Panc1 (cell line): Measurements from ENCODE around the gene CACNA2D3. TPM values are rescaled to one million over a fixed set of nuclear protein-coding genes. Genes with fewer than 3 reads are reported as not detected.

Source experiments
- ATAC-seq: fragments of 200-7000 bp; cut with Tn5 transposase; 2 replicates; pipeline ENCODE4 v1.9.1; 2020; ENCODE audit warnings: mild to moderate bottlenecking, moderate library complexity
- BruUV-seq: library from RNA; stranded (reverse); fragments of 400-500 nt; replicated peaks from 2 replicates; lab custom pipeline; 2021; lab: Mats Ljungman, UMichigan
- CTCF ChIA-PET: fragments of 300-600 bp; sonication (Branson Sonifier 250); formaldehyde crosslinking; loops from one replicate; lab custom pipeline; 2022; ENCODE audit warnings: antibody characterized with exemption; lab: Charles Lee
- POLR2A ChIA-PET: fragments of 300-600 bp; sonication (Branson Sonifier 250); formaldehyde crosslinking; loops from one replicate; lab custom pipeline; 2022; ENCODE audit warnings: antibody characterized with exemption; lab: Charles Lee
- DNase-seq: peaks from one replicate; pipeline ENCODE4 v3.0.0-alpha.2; 2010; ENCODE audit warnings: low read depth, low spot score
- H3K27ac ChIP-seq: 2 replicates; pipeline ENCODE4 v1.5.1; 2011; ENCODE audit warnings: mild to moderate bottlenecking, low read length, inconsistent platforms
- H3K27me3 ChIP-seq: fragments of 200-500 bp; sonication (Bioruptor generic); 2 replicates; pipeline ENCODE4 v1.6.0; 2014; ENCODE audit warnings: low read length, inconsistent platforms; ENCODE audit not compliant: control insufficient read depth, insufficient read depth
- H3K36me3 ChIP-seq: fragments of 200-500 bp; sonication (Bioruptor generic); 2 replicates; pipeline ENCODE4 v1.5.1; 2014; ENCODE audit warnings: inconsistent platforms, mild to moderate bottlenecking, low read length, moderate library complexity; ENCODE audit not compliant: control insufficient read depth, insufficient read depth
- H3K4me1 ChIP-seq: 2 replicates; pipeline ENCODE4 v1.5.1; 2011; ENCODE audit warnings: inconsistent platforms, mild to moderate bottlenecking, low read length, moderate library complexity; ENCODE audit not compliant: control insufficient read depth, insufficient read depth
- H3K4me3 ChIP-seq, 2 experiments: 2 replicates each; pipeline ENCODE4 v1.5.1; 2011 to 2012; ENCODE audit warnings: low read depth in 2 of 2, low read length in 2 of 2, mild to moderate bottlenecking in 2 of 2, inconsistent platforms in 1 of 2, moderate library complexity in 1 of 2
- H3K9me3 ChIP-seq: fragments of 200-500 bp; sonication (Bioruptor generic); 2 replicates; pipeline ENCODE4 v1.5.1; 2014; ENCODE audit warnings: low read depth, mild to moderate bottlenecking, inconsistent platforms, low read length, moderate library complexity; ENCODE audit not compliant: control insufficient read depth, insufficient read depth
- POLR2AphosphoS5 ChIP-seq: IDR thresholded peaks from 2 replicates; pipeline ENCODE4 v1.6.1; 2012; ENCODE audit warnings: mild to moderate bottlenecking, low read depth, low read length, moderate library complexity
- SIN3A ChIP-seq: IDR thresholded peaks from 2 replicates; pipeline ENCODE4 v1.6.1; 2012; ENCODE audit warnings: low read depth, mild to moderate bottlenecking, low read length, moderate library complexity, borderline replicate concordance; ENCODE audit not compliant: insufficient read depth
- TCF7L2 ChIP-seq: IDR thresholded peaks from 2 replicates; pipeline ENCODE4 v1.6.1; 2011; ENCODE audit warnings: mild to moderate bottlenecking, low read depth, low read length, inconsistent platforms
- in situ Hi-C: cut with HindIII; loops from 2 replicates; pipeline ENCODE4 v1.10.0; 2016; ENCODE audit warnings: low sequenced_read_pairs, low pct_unique_long_range_greater_than_20kb
- intact Hi-C: fragments of 100-400 bp; cut with micrococcal nuclease; formaldehyde crosslinking; loops from one replicate; pipeline ENCODE4 v1.10.0; 2022; ENCODE audit not compliant: unreplicated experiment
- total RNA-seq: library from RNA; stranded (reverse); gene quantifications from one replicate; pipeline ENCODE4 v1.2.1, GENCODE V29; 2021; ENCODE audit not compliant: unreplicated experiment
- TF ChIP-seq, protein P1 (sequence below), 2 experiments: IDR thresholded peaks; 2 replicates each; pipeline ENCODE4 v1.6.1; 2011 to 2012; ENCODE audit warnings: low read depth in 2 of 2, control low read depth in 1 of 2, low read length in 1 of 2, mild to moderate bottlenecking in 1 of 2, moderate library complexity in 1 of 2; ENCODE audit not compliant: insufficient read depth in 1 of 2
- TF ChIP-seq, protein P2 (sequence below): fragments of 450-650 bp; IDR thresholded peaks from 2 replicates; pipeline ENCODE4 v1.5.1; 2017; ENCODE audit warnings: mild to moderate bottlenecking

Gene CACNA2D3
- total RNA-seq, 1 experiment from 2014 or later: 0.41 TPM

DNA sequence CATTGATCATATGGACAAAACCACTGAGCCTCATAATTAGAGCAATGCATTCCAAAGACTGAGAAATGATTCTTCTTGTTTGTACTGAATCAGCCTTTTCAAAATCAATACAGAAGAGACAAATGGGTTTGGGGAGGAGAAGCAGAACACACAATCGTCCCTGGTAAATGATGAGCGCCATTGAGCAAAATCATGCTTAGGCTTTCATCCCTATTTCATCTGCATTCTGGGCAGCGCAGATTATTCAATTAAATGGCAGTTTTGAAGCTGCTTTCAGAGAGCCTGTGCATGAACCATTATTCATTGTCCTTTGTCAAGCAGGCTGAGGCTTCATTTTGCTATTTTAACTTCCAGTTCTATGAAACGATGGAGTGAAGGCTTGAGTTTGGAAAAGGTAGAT, 371.9 kb downstream of the CACNA2D3 start:
- H3K27ac ChIP-seq: no peak overlapping the region
- no TSS peak for BruUV-seq
- in situ Hi-C loops (no loop called here), intact Hi-C loops (no loop called here)
- no peaks in the 10 kb centered on the region for H3K4me1 ChIP-seq
- ATAC-seq (no peak), DNase-seq (no peak)
- H3K27me3 ChIP-seq: no peaks in the 10 kb centered on the region
- no peak for TF ChIP-seq POLR2AphosphoS5
- TF ChIP-seq, protein P1, sequence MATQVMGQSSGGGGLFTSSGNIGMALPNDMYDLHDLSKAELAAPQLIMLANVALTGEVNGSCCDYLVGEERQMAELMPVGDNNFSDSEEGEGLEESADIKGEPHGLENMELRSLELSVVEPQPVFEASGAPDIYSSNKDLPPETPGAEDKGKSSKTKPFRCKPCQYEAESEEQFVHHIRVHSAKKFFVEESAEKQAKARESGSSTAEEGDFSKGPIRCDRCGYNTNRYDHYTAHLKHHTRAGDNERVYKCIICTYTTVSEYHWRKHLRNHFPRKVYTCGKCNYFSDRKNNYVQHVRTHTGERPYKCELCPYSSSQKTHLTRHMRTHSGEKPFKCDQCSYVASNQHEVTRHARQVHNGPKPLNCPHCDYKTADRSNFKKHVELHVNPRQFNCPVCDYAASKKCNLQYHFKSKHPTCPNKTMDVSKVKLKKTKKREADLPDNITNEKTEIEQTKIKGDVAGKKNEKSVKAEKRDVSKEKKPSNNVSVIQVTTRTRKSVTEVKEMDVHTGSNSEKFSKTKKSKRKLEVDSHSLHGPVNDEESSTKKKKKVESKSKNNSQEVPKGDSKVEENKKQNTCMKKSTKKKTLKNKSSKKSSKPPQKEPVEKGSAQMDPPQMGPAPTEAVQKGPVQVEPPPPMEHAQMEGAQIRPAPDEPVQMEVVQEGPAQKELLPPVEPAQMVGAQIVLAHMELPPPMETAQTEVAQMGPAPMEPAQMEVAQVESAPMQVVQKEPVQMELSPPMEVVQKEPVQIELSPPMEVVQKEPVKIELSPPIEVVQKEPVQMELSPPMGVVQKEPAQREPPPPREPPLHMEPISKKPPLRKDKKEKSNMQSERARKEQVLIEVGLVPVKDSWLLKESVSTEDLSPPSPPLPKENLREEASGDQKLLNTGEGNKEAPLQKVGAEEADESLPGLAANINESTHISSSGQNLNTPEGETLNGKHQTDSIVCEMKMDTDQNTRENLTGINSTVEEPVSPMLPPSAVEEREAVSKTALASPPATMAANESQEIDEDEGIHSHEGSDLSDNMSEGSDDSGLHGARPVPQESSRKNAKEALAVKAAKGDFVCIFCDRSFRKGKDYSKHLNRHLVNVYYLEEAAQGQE (IDR thresholded peaks at IDR 0.05; ENCODE audit: insufficient read depth in 1 of 2, low read depth in 2 of 2, low read length in 1 of 2): no peak
- no peak for TF ChIP-seq TCF7L2
- TF ChIP-seq, protein P2, sequence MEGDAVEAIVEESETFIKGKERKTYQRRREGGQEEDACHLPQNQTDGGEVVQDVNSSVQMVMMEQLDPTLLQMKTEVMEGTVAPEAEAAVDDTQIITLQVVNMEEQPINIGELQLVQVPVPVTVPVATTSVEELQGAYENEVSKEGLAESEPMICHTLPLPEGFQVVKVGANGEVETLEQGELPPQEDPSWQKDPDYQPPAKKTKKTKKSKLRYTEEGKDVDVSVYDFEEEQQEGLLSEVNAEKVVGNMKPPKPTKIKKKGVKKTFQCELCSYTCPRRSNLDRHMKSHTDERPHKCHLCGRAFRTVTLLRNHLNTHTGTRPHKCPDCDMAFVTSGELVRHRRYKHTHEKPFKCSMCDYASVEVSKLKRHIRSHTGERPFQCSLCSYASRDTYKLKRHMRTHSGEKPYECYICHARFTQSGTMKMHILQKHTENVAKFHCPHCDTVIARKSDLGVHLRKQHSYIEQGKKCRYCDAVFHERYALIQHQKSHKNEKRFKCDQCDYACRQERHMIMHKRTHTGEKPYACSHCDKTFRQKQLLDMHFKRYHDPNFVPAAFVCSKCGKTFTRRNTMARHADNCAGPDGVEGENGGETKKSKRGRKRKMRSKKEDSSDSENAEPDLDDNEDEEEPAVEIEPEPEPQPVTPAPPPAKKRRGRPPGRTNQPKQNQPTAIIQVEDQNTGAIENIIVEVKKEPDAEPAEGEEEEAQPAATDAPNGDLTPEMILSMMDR: no peak
- no peak for TF ChIP-seq SIN3A
- CTCF ChIA-PET: no interaction called here
- no peak overlapping the region for H3K4me3 ChIP-seq
- POLR2A ChIA-PET: no interaction called here
- no peaks in the 10 kb centered on the region for H3K36me3 ChIP-seq
- no peaks in the 10 kb centered on the region for H3K9me3 ChIP-seq

DNA sequence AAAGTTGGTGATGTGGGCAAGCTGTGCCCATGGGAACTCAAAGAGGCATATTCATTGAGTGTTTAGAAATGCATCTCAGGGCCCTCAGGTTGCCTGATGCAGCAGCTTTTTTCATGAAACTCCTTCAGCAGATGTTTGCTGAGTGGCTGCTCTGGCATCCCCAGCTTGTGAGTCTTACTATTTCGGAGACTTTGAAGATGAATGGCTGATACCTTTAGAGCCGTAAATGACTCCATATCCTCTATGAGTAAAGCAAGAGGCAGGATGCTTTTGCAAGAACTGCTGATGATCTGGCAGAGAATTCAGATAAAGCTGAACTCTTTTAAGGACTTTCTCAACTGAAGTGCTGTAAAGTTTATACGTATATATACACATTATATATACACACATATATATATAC, 384.3 kb downstream of the CACNA2D3 start:
- ChIA-PET POLR2A (no interaction called here), CTCF (no interaction called here)
- TF ChIP-seq, protein P1 (IDR thresholded peaks at IDR 0.05; ENCODE audit: insufficient read depth in 1 of 2, low read depth in 2 of 2, low read length in 1 of 2): no peak
- no peak for TF ChIP-seq POLR2AphosphoS5
- no peak for TF ChIP-seq SIN3A
- no peak for TF ChIP-seq TCF7L2
- TF ChIP-seq, protein P2: no peak
- Histone ChIP-seq H3K27me3 (no peaks in the 10 kb centered on the region), H3K36me3 (no peaks in the 10 kb centered on the region), H3K9me3 (no peaks in the 10 kb centered on the region), H3K4me1 (no peaks in the 10 kb centered on the region), H3K4me3 (no peak overlapping the region), H3K27ac (no peak overlapping the region)
- no peak for DNase-seq
- intact Hi-C loops: no loop called here
- ATAC-seq: no peak
- BruUV-seq: no TSS peak
- in situ Hi-C loops: no loop called here
